Esophagus squamous epithelium (tissue), 4 donors: ENCODE measurements around the gene RACK1.

Experiments used
- POLR2A ChIP-seq, 4 donors: fragments of 450-650 bp; IDR thresholded peaks; one replicate each; pipeline ENCODE4 v1.6.1; 2017; ENCODE audit warnings: antibody characterized with exemption in 4 of 4, mild to moderate bottlenecking in 4 of 4, moderate library complexity in 3 of 4
- TF ChIP-seq, protein P1 (sequence below), 6 experiments: fragments of 450-650 bp in 4 of 6; fragments of 200-600 bp in 2 of 6; sonication (generic) in 2 of 6; IDR thresholded peaks; one replicate each; pipeline ENCODE4 v1.5.1; 2016 to 2019; ENCODE audit warnings: antibody characterized with exemption in 6 of 6, mild to moderate bottlenecking in 4 of 6, moderate library complexity in 4 of 6

DNA sequence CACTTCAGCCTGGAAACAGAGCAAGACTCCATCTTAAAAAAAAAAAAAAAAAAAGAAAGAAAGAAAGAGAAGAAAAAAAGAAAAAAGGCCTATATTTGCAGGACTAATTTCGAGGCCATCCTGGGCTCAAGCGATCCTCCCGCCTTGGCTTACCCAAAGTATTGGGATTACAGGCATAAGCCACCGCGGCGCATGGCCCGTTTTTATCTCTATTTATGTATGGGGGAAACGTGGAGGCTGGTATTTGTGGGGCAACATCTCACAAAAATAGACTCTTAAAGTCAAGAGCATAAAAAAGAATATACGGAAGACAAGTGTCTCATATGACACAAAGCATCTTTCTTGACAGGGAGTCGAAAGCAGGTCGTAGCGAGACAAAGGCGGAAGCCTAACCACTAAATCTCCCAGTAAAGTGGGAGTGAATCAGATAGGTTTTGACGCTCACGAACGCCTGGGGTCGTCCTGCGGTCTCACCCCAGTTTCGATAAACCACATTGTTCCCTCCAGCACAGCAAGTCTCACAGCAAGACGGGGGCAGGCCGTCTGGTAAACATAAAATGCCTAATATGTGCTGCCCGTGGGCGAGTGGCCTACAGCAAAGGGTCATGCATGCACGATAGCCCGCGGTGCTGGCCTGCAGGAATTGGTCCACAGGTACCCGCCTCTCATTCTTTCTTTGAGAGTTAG lies 22.5 kb downstream of the RACK1 start:
- TF ChIP-seq, protein P1, sequence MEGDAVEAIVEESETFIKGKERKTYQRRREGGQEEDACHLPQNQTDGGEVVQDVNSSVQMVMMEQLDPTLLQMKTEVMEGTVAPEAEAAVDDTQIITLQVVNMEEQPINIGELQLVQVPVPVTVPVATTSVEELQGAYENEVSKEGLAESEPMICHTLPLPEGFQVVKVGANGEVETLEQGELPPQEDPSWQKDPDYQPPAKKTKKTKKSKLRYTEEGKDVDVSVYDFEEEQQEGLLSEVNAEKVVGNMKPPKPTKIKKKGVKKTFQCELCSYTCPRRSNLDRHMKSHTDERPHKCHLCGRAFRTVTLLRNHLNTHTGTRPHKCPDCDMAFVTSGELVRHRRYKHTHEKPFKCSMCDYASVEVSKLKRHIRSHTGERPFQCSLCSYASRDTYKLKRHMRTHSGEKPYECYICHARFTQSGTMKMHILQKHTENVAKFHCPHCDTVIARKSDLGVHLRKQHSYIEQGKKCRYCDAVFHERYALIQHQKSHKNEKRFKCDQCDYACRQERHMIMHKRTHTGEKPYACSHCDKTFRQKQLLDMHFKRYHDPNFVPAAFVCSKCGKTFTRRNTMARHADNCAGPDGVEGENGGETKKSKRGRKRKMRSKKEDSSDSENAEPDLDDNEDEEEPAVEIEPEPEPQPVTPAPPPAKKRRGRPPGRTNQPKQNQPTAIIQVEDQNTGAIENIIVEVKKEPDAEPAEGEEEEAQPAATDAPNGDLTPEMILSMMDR (IDR thresholded peaks at IDR 0.05) = no peak
- no peak for TF ChIP-seq POLR2A (IDR thresholded peaks at IDR 0.05)
